ENCODE data around the gene AQP3.
"Not testable (repeated sequence)": the region's sequence is repeated elsewhere in the genome, so short reads cannot be mapped to it uniquely, and the experiment has no call there.

Gene AQP3

DNA sequence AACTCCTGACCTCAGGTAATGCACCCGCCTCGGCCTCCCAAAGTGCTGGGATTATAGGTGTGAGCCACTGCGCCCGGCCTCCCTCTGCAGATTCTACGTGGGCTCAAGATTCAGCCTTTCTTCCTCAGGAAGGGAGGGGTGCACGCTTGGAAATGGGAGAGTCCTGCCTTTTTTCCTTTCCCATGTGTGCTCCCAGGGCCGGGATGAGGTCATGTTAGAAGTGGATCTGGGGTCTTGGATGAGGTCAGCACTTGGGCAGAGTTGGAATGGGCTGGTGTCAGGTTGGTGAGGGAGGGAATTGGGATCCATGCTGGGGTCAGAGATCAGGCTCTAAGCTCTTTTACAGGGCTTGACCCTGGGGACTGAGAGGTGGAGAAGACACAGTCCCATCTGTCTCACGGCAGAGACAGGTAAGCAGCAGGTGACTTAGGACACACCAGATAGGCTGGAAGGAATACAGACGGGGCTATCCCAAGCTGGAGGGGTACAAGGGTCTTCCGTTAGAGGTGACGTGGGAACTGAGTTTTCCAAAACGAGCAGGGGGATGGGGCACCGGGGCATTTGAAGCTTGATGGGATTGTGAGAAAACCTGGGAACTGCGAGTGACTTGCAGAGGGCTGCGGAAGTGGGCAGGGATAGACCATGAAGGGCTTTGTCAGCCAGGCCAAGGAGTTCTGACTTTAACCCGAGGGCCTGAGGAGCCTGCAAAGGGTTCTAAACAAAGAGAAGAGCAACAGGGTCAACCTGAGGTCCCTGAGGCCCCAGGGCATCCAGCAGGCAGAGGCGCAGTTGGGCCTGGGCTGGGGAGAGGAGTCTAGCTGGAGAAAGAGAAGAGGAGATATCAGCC lies 43.2 kb downstream of the AQP3 start:
- Histone ChIP-seq H4K20me1 (ENCODE audit: low read depth, low read length) (no peaks in the 10 kb centered on the region), H3K27me3 (ENCODE audit: low read length) (no peaks in the 10 kb centered on the region), H3K9me3 (ENCODE audit: insufficient read depth, low read length) (no peaks in the 10 kb centered on the region), H2AFZ (ENCODE audit: low read depth, low read length, severe bottlenecking) (no peak overlapping the region), H3K9ac (ENCODE audit: low read length) (no peak overlapping the region), H3K27ac (ENCODE audit: low read depth, low read length) (no peak overlapping the region), H3K4me3 (ENCODE audit: insufficient read depth, low read length, poor library complexity, severe bottlenecking) (no peak overlapping the region), H3K79me2 (ENCODE audit: insufficient read depth, low read length) (no peaks in the 10 kb centered on the region), H3K4me2 (ENCODE audit: low read depth, low read length, poor library complexity, severe bottlenecking) (no peak overlapping the region), H3K9me2 (replicated peaks; ENCODE audit: insufficient read depth, low read length) (no peaks in the 10 kb centered on the region), H3F3A (ENCODE audit: insufficient read depth) (no peaks in the 10 kb centered on the region), H3K36me3 (ENCODE audit: low read length) (no peaks in the 10 kb centered on the region)
- TF ChIP-seq, protein P1, sequence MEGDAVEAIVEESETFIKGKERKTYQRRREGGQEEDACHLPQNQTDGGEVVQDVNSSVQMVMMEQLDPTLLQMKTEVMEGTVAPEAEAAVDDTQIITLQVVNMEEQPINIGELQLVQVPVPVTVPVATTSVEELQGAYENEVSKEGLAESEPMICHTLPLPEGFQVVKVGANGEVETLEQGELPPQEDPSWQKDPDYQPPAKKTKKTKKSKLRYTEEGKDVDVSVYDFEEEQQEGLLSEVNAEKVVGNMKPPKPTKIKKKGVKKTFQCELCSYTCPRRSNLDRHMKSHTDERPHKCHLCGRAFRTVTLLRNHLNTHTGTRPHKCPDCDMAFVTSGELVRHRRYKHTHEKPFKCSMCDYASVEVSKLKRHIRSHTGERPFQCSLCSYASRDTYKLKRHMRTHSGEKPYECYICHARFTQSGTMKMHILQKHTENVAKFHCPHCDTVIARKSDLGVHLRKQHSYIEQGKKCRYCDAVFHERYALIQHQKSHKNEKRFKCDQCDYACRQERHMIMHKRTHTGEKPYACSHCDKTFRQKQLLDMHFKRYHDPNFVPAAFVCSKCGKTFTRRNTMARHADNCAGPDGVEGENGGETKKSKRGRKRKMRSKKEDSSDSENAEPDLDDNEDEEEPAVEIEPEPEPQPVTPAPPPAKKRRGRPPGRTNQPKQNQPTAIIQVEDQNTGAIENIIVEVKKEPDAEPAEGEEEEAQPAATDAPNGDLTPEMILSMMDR (IDR thresholded peaks at IDR 0.05; ENCODE audit: insufficient read depth, low read length, poor library complexity, severe bottlenecking): no peak
- TF ChIP-seq EZH2phosphoT487 (conservative IDR thresholded peaks at IDR 0.05; ENCODE audit: low read length): no peak

DNA sequence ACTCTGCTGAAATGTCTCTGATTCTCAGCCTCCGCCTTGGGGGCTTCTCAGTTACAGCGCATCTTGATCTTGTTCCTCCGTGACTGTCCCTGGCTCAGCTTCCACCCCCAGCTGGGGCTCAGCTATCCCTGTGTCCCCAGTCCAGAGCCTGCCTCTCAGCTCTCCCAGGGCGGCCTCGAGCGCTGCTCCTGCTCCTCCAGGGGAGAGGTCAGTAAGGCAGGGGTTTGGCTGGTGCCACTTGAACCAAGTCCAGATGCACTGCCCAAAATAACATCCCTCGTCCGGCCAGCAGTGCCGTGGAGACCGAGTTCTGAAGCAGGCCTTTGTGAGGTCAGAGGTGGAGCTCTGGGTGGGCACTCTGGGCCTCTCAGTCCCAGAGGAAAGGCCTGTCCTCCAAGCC lies 45.0 kb downstream of the AQP3 start, which contains the start of gene AQP7:
Gene AQP7 (minus strand): TSS at position 198 of the 400 bp plus-strand sequence. CDS start 1,306 bp downstream, outside the sequence.
- H2AFZ ChIP-seq (ENCODE audit: low read depth, low read length, severe bottlenecking); H3K4me3 ChIP-seq (ENCODE audit: insufficient read depth, low read length, poor library complexity, severe bottlenecking); H3K9ac ChIP-seq (ENCODE audit: low read length); H3K9me2 ChIP-seq (replicated peaks; ENCODE audit: insufficient read depth, low read length); H3K27me3 ChIP-seq (ENCODE audit: low read length); H3K79me2 ChIP-seq (ENCODE audit: insufficient read depth, low read length); H3K36me3 ChIP-seq (ENCODE audit: low read length); H3K4me2 ChIP-seq (ENCODE audit: low read depth, low read length, poor library complexity, severe bottlenecking); H3K9me3 ChIP-seq (ENCODE audit: insufficient read depth, low read length); H3F3A ChIP-seq (ENCODE audit: insufficient read depth); H3K27ac ChIP-seq (ENCODE audit: low read depth, low read length); H4K20me1 ChIP-seq (ENCODE audit: low read depth, low read length): not testable (repeated sequence)

DNA sequence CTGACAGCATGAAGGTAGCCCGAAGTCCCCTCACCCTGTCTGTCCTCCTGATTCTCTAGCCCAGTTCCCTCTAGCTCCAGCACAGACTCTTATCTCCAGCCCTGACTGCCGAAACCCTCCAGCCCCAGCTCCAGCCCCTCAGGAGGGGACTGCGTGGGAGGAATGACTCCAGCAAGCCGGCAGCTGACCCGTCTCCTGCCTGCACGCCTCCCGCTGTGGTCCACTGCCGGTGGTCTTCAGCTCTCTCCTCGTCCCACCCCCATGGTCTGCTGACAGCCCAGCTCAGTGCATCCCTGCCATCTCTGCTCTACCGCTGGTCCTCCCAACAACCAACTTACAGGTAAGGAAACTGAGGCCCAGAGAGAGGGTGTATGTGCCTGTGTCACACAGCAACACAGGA lies 45.6 kb downstream of the AQP3 start:
- H3K27me3 ChIP-seq (ENCODE audit: low read length); H3K79me2 ChIP-seq (ENCODE audit: insufficient read depth, low read length); H3K9me2 ChIP-seq (replicated peaks; ENCODE audit: insufficient read depth, low read length); H3F3A ChIP-seq (ENCODE audit: insufficient read depth); H3K9ac ChIP-seq (ENCODE audit: low read length); H2AFZ ChIP-seq (ENCODE audit: low read depth, low read length, severe bottlenecking); H3K4me3 ChIP-seq (ENCODE audit: insufficient read depth, low read length, poor library complexity, severe bottlenecking); H3K9me3 ChIP-seq (ENCODE audit: insufficient read depth, low read length); H3K27ac ChIP-seq (ENCODE audit: low read depth, low read length); H3K4me2 ChIP-seq (ENCODE audit: low read depth, low read length, poor library complexity, severe bottlenecking); H3K36me3 ChIP-seq (ENCODE audit: low read length); H4K20me1 ChIP-seq (ENCODE audit: low read depth, low read length): not testable (repeated sequence)

DNA sequence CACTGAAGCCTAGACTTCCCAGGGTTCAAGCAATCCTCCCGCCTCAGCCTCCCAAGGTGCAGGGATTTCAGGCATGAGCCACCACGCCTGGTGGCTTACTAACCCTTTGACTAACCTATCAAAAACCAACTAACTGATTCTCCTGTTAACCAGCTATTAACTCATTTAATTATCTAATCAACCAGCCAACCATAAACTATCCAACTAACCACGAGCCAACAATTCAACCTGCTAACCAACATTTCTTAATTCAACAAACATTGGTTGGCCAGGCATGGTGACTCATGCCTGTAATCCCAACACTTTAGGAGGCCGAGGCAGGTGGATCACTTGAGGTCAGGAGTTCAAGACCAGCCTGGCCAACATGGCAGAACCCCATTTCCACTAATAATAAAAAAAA lies 48.3 kb downstream of the AQP3 start:
- H3K36me3 ChIP-seq (ENCODE audit: low read length); H3K9ac ChIP-seq (ENCODE audit: low read length); H3K27me3 ChIP-seq (ENCODE audit: low read length); H3K79me2 ChIP-seq (ENCODE audit: insufficient read depth, low read length); H3K4me3 ChIP-seq (ENCODE audit: insufficient read depth, low read length, poor library complexity, severe bottlenecking); H2AFZ ChIP-seq (ENCODE audit: low read depth, low read length, severe bottlenecking); H3K9me2 ChIP-seq (replicated peaks; ENCODE audit: insufficient read depth, low read length); H3K27ac ChIP-seq (ENCODE audit: low read depth, low read length); H4K20me1 ChIP-seq (ENCODE audit: low read depth, low read length); H3K9me3 ChIP-seq (ENCODE audit: insufficient read depth, low read length); H3K4me2 ChIP-seq (ENCODE audit: low read depth, low read length, poor library complexity, severe bottlenecking); H3F3A ChIP-seq (ENCODE audit: insufficient read depth): not testable (repeated sequence)

DNA sequence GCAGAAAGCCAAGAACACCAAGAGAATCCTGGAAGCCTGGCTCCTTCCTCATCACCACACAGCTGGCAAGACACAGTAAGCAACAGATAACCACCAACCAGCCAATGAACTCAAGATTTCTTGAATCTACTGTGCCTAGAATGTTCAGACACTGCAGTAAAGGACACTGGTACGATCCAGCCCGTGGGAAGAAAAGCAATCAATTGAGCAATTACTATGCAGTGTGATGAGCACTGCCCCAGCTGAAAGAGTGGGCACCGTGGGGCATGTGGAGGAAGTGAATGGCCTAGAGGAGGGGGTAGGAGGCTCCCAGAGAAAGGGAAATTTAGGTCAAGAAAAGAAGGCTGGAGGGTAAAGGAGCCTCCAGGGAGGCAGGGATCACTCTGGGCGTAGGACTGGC lies 49.6 kb downstream of the AQP3 start:
- H3K79me2 ChIP-seq (ENCODE audit: insufficient read depth, low read length); H3K27me3 ChIP-seq (ENCODE audit: low read length); H3K4me3 ChIP-seq (ENCODE audit: insufficient read depth, low read length, poor library complexity, severe bottlenecking); H4K20me1 ChIP-seq (ENCODE audit: low read depth, low read length); H3K9ac ChIP-seq (ENCODE audit: low read length); H3K9me3 ChIP-seq (ENCODE audit: insufficient read depth, low read length); H3K4me2 ChIP-seq (ENCODE audit: low read depth, low read length, poor library complexity, severe bottlenecking); H3K9me2 ChIP-seq (replicated peaks; ENCODE audit: insufficient read depth, low read length); H3K27ac ChIP-seq (ENCODE audit: low read depth, low read length); H3K36me3 ChIP-seq (ENCODE audit: low read length); H3F3A ChIP-seq (ENCODE audit: insufficient read depth); H2AFZ ChIP-seq (ENCODE audit: low read depth, low read length, severe bottlenecking): not testable (repeated sequence)

DNA sequence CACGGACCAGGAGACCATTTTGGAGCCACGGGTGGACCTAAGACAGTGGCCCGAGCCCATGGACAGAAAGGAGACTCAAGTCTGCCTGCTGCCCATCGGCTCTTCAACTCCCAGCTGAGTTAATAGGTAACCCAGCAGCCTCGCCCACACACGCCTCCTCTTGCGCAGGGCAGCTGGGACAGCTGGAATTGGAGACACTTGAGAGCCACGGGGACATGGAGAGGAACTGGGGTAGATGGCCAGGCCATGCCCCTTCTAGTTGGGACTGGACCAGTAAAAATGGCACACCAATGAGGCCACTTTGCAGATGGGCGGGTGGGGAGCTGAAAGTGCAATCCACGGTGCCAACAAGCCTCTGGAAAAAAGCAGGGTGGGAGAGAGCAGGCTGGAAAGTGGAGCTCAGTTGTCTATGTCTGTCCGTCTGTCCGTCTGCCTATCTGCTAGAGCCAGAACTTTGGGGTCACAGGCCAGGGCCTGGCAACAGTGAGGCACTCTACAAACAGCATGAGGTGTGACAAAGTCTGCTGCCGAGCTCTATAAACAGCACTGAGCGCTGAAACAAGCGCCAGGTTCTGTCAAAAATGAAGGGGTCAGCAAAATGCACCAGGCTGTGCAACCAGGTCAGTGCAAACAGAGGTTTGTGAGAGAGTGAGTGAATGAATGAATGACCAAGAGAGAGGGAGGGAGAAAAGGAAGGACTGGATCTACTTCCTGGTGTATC lies 52.1 kb downstream of the AQP3 start:
- not testable (repeated sequence) for H3K4me3 ChIP-seq (ENCODE audit: insufficient read depth, low read length, poor library complexity, severe bottlenecking); H2AFZ ChIP-seq (ENCODE audit: low read depth, low read length, severe bottlenecking); H3K27ac ChIP-seq (ENCODE audit: low read depth, low read length); H3K9me3 ChIP-seq (ENCODE audit: insufficient read depth, low read length); H3K4me2 ChIP-seq (ENCODE audit: low read depth, low read length, poor library complexity, severe bottlenecking); H3K9ac ChIP-seq (ENCODE audit: low read length); H3F3A ChIP-seq (ENCODE audit: insufficient read depth); H3K27me3 ChIP-seq (ENCODE audit: low read length); H3K9me2 ChIP-seq (replicated peaks; ENCODE audit: insufficient read depth, low read length); H4K20me1 ChIP-seq (ENCODE audit: low read depth, low read length); H3K36me3 ChIP-seq (ENCODE audit: low read length); H3K79me2 ChIP-seq (ENCODE audit: insufficient read depth, low read length)

DNA sequence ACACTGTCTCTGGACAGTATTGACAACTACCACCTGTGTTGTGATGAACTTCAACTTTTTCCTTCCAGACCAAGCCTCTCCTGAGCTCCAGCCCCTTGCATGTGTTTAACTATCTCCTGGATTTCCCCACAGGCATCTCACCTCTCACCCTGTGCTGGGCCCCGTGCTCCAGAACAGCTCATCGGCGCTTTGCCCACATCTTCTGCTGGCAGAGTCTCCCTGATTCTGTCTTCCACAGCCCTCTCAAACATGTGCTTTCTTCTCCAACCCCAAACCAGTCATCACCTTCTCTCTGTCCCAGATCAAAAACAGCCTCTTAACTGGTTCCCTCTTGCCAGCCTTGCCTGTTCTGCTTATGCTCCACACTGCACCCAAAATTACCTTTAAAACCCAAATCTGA lies 53.4 kb downstream of the AQP3 start:
- not testable (repeated sequence) for H4K20me1 ChIP-seq (ENCODE audit: low read depth, low read length); H3K79me2 ChIP-seq (ENCODE audit: insufficient read depth, low read length); H3K4me3 ChIP-seq (ENCODE audit: insufficient read depth, low read length, poor library complexity, severe bottlenecking); H3K4me2 ChIP-seq (ENCODE audit: low read depth, low read length, poor library complexity, severe bottlenecking); H3F3A ChIP-seq (ENCODE audit: insufficient read depth); H3K9ac ChIP-seq (ENCODE audit: low read length); H3K9me2 ChIP-seq (replicated peaks; ENCODE audit: insufficient read depth, low read length); H2AFZ ChIP-seq (ENCODE audit: low read depth, low read length, severe bottlenecking); H3K9me3 ChIP-seq (ENCODE audit: insufficient read depth, low read length); H3K27me3 ChIP-seq (ENCODE audit: low read length); H3K27ac ChIP-seq (ENCODE audit: low read depth, low read length); H3K36me3 ChIP-seq (ENCODE audit: low read length)
